Measurements from ENCODE around the gene ZBTB46.

ZBTB46 gene

GRCh38 chr20:63739130-63740069 lies 91.7 kb downstream of the ZBTB46 start, which contains the start of gene SLC2A4RG:
Gene SLC2A4RG, plus strand, starts transcription at chr20:63739776. Its CDS starts 137 bp downstream, at chr20:63739913.
- peak within 1 kb of the TSS; percentile 86 for H3K9ac ChIP-seq (ENCODE audit: low read length)
- H3K4me3 ChIP-seq (ENCODE audit: low read length), result peak within 1 kb of the TSS; percentile 71
- no peaks in the 10 kb centered on the region for H3K27me3 ChIP-seq (ENCODE audit: control insufficient read depth, insufficient read depth, low read length)
- peak within 1 kb of the TSS; percentile 96 for H3K27ac ChIP-seq (ENCODE audit: low read depth, low read length)
- no peaks in the 10 kb centered on the region for H3K36me3 ChIP-seq (ENCODE audit: control insufficient read depth, insufficient read depth, low read length)
- peaks cover 11% of the 10 kb centered on the region for H3K4me1 ChIP-seq (ENCODE audit: control insufficient read depth, insufficient read depth, low read length)

- H3K27ac ChIP-seq (ENCODE audit: low read depth, low read length), result peak overlapping the region; percentile 75
- H3K27me3 ChIP-seq (ENCODE audit: control insufficient read depth, insufficient read depth, low read length), result no peaks in the 10 kb centered on the region
- no peak overlapping the region for H3K9ac ChIP-seq (ENCODE audit: low read length)
- H3K4me1 ChIP-seq (ENCODE audit: control insufficient read depth, insufficient read depth, low read length), result peaks cover 11% of the 10 kb centered on the region
- H3K4me3 ChIP-seq (ENCODE audit: low read length), result peak overlapping the region; percentile 71
- H3K36me3 ChIP-seq (ENCODE audit: control insufficient read depth, insufficient read depth, low read length), result peaks cover 3% of the 10 kb centered on the region
Measured at GRCh38 chr20:63738687-63739129, 92.4 kb downstream of the ZBTB46 start.

GRCh38 chr20:63737945-63738686 lies 92.9 kb downstream of the ZBTB46 start:
- Histone ChIP-seq H3K4me3 (ENCODE audit: low read length) (peak overlapping the region; percentile 43), H3K27me3 (ENCODE audit: control insufficient read depth, insufficient read depth, low read length) (no peaks in the 10 kb centered on the region), H3K27ac (ENCODE audit: low read depth, low read length) (no peak overlapping the region), H3K4me1 (ENCODE audit: control insufficient read depth, insufficient read depth, low read length) (peaks cover 11% of the 10 kb centered on the region), H3K36me3 (ENCODE audit: control insufficient read depth, insufficient read depth, low read length) (peaks cover 6% of the 10 kb centered on the region), H3K9ac (ENCODE audit: low read length) (no peak overlapping the region)

GRCh38 chr20:63737695-63737944 lies 93.4 kb downstream of the ZBTB46 start:
- Histone ChIP-seq H3K4me1 (ENCODE audit: control insufficient read depth, insufficient read depth, low read length) (peaks cover 11% of the 10 kb centered on the region), H3K9ac (ENCODE audit: low read length) (no peak overlapping the region), H3K4me3 (ENCODE audit: low read length) (peak overlapping the region; percentile 61), H3K27ac (ENCODE audit: low read depth, low read length) (no peak overlapping the region), H3K27me3 (ENCODE audit: control insufficient read depth, insufficient read depth, low read length) (no peaks in the 10 kb centered on the region), H3K36me3 (ENCODE audit: control insufficient read depth, insufficient read depth, low read length) (peaks cover 6% of the 10 kb centered on the region)

GRCh38 chr20:63736893-63737694 lies 94.0 kb downstream of the ZBTB46 start:
- Histone ChIP-seq H3K4me1 (ENCODE audit: control insufficient read depth, insufficient read depth, low read length) (peaks cover 11% of the 10 kb centered on the region), H3K27ac (ENCODE audit: low read depth, low read length) (no peak overlapping the region)

GRCh38 chr20:63735859-63736718 lies 95.0 kb downstream of the ZBTB46 start, which contains the start of gene LIME1:
Gene LIME1, plus strand, starts transcription at chr20:63736664. Its CDS starts 886 bp downstream, at chr20:63737550.
- Histone ChIP-seq H3K27ac (ENCODE audit: low read depth, low read length) (no peak within 1 kb of the TSS), H3K4me1 (ENCODE audit: control insufficient read depth, insufficient read depth, low read length) (peaks cover 6% of the 10 kb centered on the region), H3K27me3 (ENCODE audit: control insufficient read depth, insufficient read depth, low read length) (no peaks in the 10 kb centered on the region), H3K36me3 (ENCODE audit: control insufficient read depth, insufficient read depth, low read length) (peaks cover 6% of the 10 kb centered on the region), H3K4me3 (ENCODE audit: low read length) (peak within 1 kb of the TSS; percentile 61), H3K9ac (ENCODE audit: low read length) (no peak within 1 kb of the TSS)

More at GRCh38 chr20:63736893-63737694, 94.0 kb downstream of the ZBTB46 start:
- H3K36me3 ChIP-seq (ENCODE audit: control insufficient read depth, insufficient read depth, low read length), result peaks cover 6% of the 10 kb centered on the region
- no peak overlapping the region for H3K9ac ChIP-seq (ENCODE audit: low read length)
- no peaks in the 10 kb centered on the region for H3K27me3 ChIP-seq (ENCODE audit: control insufficient read depth, insufficient read depth, low read length)
- H3K4me3 ChIP-seq (ENCODE audit: low read length), result peak overlapping the region; percentile 61

- Histone ChIP-seq H3K27ac (ENCODE audit: low read depth, low read length) (no peak overlapping the region), H3K36me3 (ENCODE audit: control insufficient read depth, insufficient read depth, low read length) (peaks cover 6% of the 10 kb centered on the region), H3K4me1 (ENCODE audit: control insufficient read depth, insufficient read depth, low read length) (peaks cover 5% of the 10 kb centered on the region), H3K27me3 (ENCODE audit: control insufficient read depth, insufficient read depth, low read length) (no peaks in the 10 kb centered on the region), H3K9ac (ENCODE audit: low read length) (no peak overlapping the region), H3K4me3 (ENCODE audit: low read length) (no peak overlapping the region)
Measured at GRCh38 chr20:63734946-63735858, 95.9 kb downstream of the ZBTB46 start.

- Histone ChIP-seq H3K4me3 (ENCODE audit: low read length) (no peak overlapping the region), H3K36me3 (ENCODE audit: control insufficient read depth, insufficient read depth, low read length) (peaks cover 6% of the 10 kb centered on the region), H3K9ac (ENCODE audit: low read length) (no peak overlapping the region), H3K4me1 (ENCODE audit: control insufficient read depth, insufficient read depth, low read length) (peaks cover 5% of the 10 kb centered on the region), H3K27ac (ENCODE audit: low read depth, low read length) (no peak overlapping the region), H3K27me3 (ENCODE audit: control insufficient read depth, insufficient read depth, low read length) (no peaks in the 10 kb centered on the region)
Measured at GRCh38 chr20:63734111-63734945, 96.7 kb downstream of the ZBTB46 start.

GRCh38 chr20:63733579-63734081 lies 97.4 kb downstream of the ZBTB46 start:
- Histone ChIP-seq H3K27me3 (ENCODE audit: control insufficient read depth, insufficient read depth, low read length) (no peaks in the 10 kb centered on the region), H3K27ac (ENCODE audit: low read depth, low read length) (no peak overlapping the region), H3K4me1 (ENCODE audit: control insufficient read depth, insufficient read depth, low read length) (peaks cover 5% of the 10 kb centered on the region), H3K36me3 (ENCODE audit: control insufficient read depth, insufficient read depth, low read length) (peaks cover 6% of the 10 kb centered on the region), H3K9ac (ENCODE audit: low read length) (no peak overlapping the region), H3K4me3 (ENCODE audit: low read length) (no peak overlapping the region)

GRCh38 chr20:63733117-63733516 lies 97.9 kb downstream of the ZBTB46 start:
- Histone ChIP-seq H3K9ac (ENCODE audit: low read length) (no peak overlapping the region), H3K4me3 (ENCODE audit: low read length) (no peak overlapping the region), H3K27me3 (ENCODE audit: control insufficient read depth, insufficient read depth, low read length) (no peaks in the 10 kb centered on the region), H3K27ac (ENCODE audit: low read depth, low read length) (no peak overlapping the region), H3K36me3 (ENCODE audit: control insufficient read depth, insufficient read depth, low read length) (peaks cover 6% of the 10 kb centered on the region), H3K4me1 (ENCODE audit: control insufficient read depth, insufficient read depth, low read length) (peaks cover under 1% of the 10 kb centered on the region)
